Epithelial cell of esophagus (primary cell): ENCODE measurements around the gene OR8D1.
A peak's percentile ranks its signal among the peaks of the same experiment; 100 is the strongest.

Experiments
- DNase-seq: peaks from one replicate; pipeline ENCODE4 v3.0.0; 2010; ENCODE audit warnings: low read depth
- H3K4me3 ChIP-seq: 2 replicates; pipeline ENCODE4 v1.5.1; 2011; ENCODE audit warnings: mild to moderate bottlenecking, low read length, control low read depth
- TF ChIP-seq, protein P1 (sequence below): IDR thresholded peaks from 2 replicates; pipeline ENCODE4 v1.5.1; 2011; ENCODE audit warnings: low read depth, mild to moderate bottlenecking, low read length, control low read depth, inconsistent platforms; ENCODE audit not compliant: insufficient read depth; ENCODE audit errors: missing control alignments

OR8D1 gene

GRCh38 chr11:124313849-124314248, at the start of gene OR8D1:
Gene OR8D1, minus strand, starts transcription at chr11:124313949. Its CDS starts 3,183 bp downstream, at chr11:124310766.
- no peak within 1 kb of the TSS for H3K4me3 ChIP-seq
- TF ChIP-seq, protein P1, sequence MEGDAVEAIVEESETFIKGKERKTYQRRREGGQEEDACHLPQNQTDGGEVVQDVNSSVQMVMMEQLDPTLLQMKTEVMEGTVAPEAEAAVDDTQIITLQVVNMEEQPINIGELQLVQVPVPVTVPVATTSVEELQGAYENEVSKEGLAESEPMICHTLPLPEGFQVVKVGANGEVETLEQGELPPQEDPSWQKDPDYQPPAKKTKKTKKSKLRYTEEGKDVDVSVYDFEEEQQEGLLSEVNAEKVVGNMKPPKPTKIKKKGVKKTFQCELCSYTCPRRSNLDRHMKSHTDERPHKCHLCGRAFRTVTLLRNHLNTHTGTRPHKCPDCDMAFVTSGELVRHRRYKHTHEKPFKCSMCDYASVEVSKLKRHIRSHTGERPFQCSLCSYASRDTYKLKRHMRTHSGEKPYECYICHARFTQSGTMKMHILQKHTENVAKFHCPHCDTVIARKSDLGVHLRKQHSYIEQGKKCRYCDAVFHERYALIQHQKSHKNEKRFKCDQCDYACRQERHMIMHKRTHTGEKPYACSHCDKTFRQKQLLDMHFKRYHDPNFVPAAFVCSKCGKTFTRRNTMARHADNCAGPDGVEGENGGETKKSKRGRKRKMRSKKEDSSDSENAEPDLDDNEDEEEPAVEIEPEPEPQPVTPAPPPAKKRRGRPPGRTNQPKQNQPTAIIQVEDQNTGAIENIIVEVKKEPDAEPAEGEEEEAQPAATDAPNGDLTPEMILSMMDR: no peak
- DNase-seq: no peak

DNA sequence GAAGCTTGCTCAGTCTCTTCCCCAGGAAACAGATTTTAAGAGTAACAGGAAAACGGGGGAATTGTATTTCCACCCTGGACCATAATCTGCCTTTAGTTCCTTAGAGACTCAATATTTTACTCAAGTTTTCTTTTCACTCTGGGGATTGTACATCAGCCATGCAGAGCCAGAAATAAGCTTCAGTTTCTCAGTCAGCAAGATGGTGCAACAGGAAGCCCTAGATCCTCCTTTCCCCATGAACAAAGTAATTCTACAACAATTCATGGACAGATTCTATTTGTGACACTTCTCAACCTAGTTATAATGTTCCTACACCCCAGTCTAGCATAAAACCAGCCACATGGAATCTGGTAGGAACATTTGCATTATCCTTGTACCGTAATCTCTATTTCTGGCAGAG, 45.8 kb upstream of the OR8D1 start:
- TF ChIP-seq, protein P1: no peak
- no peak for DNase-seq
- H3K4me3 ChIP-seq: no peak overlapping the region

DNA sequence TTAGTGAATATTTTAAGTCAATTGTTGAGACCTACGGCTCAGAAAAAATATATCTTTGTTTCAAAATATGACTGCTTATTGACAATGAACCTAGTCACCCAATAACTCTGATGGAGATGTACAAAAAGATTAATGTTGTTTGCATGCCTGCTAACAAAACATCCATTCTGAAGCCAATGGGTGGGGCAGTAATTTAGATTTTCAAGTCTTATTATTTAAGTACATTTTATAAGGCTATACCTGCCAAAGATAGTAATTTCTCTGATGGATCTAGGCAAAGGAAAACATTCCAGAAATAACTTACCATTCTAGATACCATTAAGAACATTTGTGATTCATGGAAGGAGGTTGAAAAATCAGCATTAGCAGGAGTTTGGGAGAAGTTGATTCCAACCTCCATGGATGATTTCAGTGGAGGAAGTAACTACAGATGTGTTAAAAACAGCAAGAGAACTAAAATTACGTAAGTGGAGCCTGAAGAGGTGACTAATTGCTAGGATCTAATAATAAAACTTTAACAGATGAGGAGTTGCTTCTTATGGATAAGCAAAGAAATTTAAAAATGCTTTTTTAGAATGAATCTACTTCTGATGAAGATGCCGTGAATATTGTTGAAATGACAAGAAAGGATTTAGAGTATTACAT, 32.7 kb upstream of the OR8D1 start:
- TF ChIP-seq, protein P1: no peak
- peak; percentile 1 for DNase-seq
- H3K4me3 ChIP-seq: no peak overlapping the region

DNA sequence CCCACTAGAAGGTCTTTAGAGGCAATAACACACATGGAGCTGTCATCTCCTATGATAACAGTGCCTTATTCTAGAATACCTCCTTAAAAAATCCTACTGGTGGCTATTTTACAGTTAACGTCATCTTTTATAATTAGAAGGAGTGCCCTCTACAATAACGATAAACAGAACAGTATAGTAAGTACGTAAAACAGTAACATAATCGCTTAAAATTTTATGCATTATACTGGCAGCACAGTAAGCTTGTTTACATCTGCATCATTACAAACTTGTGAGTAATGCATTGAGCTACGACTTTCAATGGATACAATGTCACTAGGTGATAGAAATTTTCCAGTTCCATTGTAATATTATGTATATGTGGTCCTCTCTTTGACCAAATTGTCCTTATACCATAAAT, 30.6 kb upstream of the OR8D1 start:
- no peak overlapping the region for H3K4me3 ChIP-seq
- TF ChIP-seq, protein P1: no peak
- DNase-seq: no peak

GRCh38 chr11:124340142-124340447, 26.3 kb upstream of the OR8D1 start:
- TF ChIP-seq, protein P1: no peak
- H3K4me3 ChIP-seq: no peak overlapping the region
- no peak for DNase-seq

GRCh38 chr11:124339396-124340141, 25.8 kb upstream of the OR8D1 start:
- H3K4me3 ChIP-seq: no peak overlapping the region
- TF ChIP-seq, protein P1: no peak
- no peak for DNase-seq

DNA sequence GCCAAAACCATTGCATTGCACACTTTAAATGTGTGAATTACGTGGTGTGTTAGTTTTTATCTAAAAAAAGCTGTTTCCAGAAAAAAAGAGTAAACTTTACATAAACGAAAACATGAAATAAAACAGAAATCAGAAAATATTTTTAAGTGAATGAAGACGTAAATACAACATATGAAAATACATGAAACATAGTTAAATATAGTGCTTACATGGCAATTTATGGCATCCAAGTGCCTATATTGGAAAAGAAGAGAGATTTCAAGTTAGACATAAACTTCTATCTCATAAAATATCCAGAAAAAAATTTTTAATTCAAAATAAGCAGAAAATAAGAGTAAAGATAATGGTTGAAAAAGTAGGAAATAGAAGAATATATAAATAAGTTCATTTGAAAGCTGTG, 18.1 kb upstream of the OR8D1 start:
- no peak for DNase-seq
- H3K4me3 ChIP-seq: no peak overlapping the region
- TF ChIP-seq, protein P1: no peak
